Subcutaneous abdominal adipose tissue (tissue), 5 donors: Measurements from ENCODE around the gene MRTFA.

Experiments used
- H3K27ac ChIP-seq: one replicate; pipeline ENCODE4 v1.7.0; 2013; ENCODE audit warnings: low read depth, mild to moderate bottlenecking, inconsistent platforms, low read length, moderate library complexity
- H3K27me3 ChIP-seq, 5 donors: one replicate each; pipeline ENCODE4 v1.7.0; 2013; ENCODE audit warnings: low read length in 5 of 5, inconsistent platforms in 1 of 5; ENCODE audit not compliant: control insufficient read depth in 5 of 5, insufficient read depth in 4 of 5
- H3K36me3 ChIP-seq, 5 donors: one replicate each; pipeline ENCODE4 v1.7.0; 2013; ENCODE audit warnings: low read length in 5 of 5; ENCODE audit not compliant: control insufficient read depth in 5 of 5, insufficient read depth in 5 of 5
- H3K4me1 ChIP-seq, 5 donors: one replicate each; pipeline ENCODE4 v1.7.0; 2013; ENCODE audit warnings: low read length in 5 of 5, mild to moderate bottlenecking in 3 of 5, moderate library complexity in 1 of 5; ENCODE audit not compliant: control insufficient read depth in 5 of 5, insufficient read depth in 5 of 5
- H3K4me3 ChIP-seq, 5 donors: one replicate each; pipeline ENCODE4 v1.7.0; 2013; ENCODE audit warnings: low read length in 5 of 5, low read depth in 1 of 5
- H3K9ac ChIP-seq, 5 donors: one replicate each; pipeline ENCODE4 v1.7.0; 2013; ENCODE audit warnings: low read length in 5 of 5, mild to moderate bottlenecking in 4 of 5, moderate library complexity in 3 of 5
- H3K9me3 ChIP-seq, 5 donors: one replicate each; pipeline ENCODE4 v1.7.0; 2013; ENCODE audit warnings: low read length in 5 of 5; ENCODE audit not compliant: control insufficient read depth in 5 of 5
- donor health status: healthy.
- donor health status: healthy.
- donor health status: healthy.
- donor health status: healthy.
- donor health status: healthy.

MRTFA gene

GRCh38 chr22:40364431-40364830, 272.1 kb downstream of the MRTFA start:
- H3K4me1 ChIP-seq, result peaks cover 0 to 6% (median 0%) of the 10 kb centered on the region in 5 donors
- no peaks in the 10 kb centered on the region for H3K9me3 ChIP-seq
- H3K4me3 ChIP-seq, result no peak overlapping the region
- peaks cover 32 to 88% (median 74%) of the 10 kb centered on the region in 5 donors for H3K36me3 ChIP-seq
- no peak overlapping the region for H3K9ac ChIP-seq
- no peaks in the 10 kb centered on the region for H3K27me3 ChIP-seq
- H3K27ac ChIP-seq, result no peak overlapping the region

GRCh38 chr22:40363059-40363458, 273.5 kb downstream of the MRTFA start:
- peaks cover 35 to 99% (median 86%) of the 10 kb centered on the region in 5 donors for H3K36me3 ChIP-seq
- H3K4me3 ChIP-seq, result no peak overlapping the region

GRCh38 chr22:40361100-40361499, 275.4 kb downstream of the MRTFA start:
- Histone ChIP-seq H3K9me3 (no peaks in the 10 kb centered on the region), H3K36me3 (peaks cover 26 to 94% (median 79%) of the 10 kb centered on the region in 5 donors), H3K4me3 (no peak overlapping the region), H3K9ac (no peak overlapping the region), H3K4me1 (no peaks in the 10 kb centered on the region), H3K27me3 (no peaks in the 10 kb centered on the region), H3K27ac (no peak overlapping the region)

More at GRCh38 chr22:40363059-40363458, 273.5 kb downstream of the MRTFA start:
- H3K9me3 ChIP-seq, result no peaks in the 10 kb centered on the region
- H3K27me3 ChIP-seq, result no peaks in the 10 kb centered on the region
- H3K27ac ChIP-seq, result no peak overlapping the region
- no peak overlapping the region for H3K9ac ChIP-seq
- peaks cover 0 to 4% (median 0%) of the 10 kb centered on the region in 5 donors for H3K4me1 ChIP-seq
